Immature natural killer cell (primary cell): Measurements from ENCODE around the gene NKX2-4. TPM values are rescaled to one million over a fixed set of nuclear protein-coding genes. Genes with fewer than 3 reads are reported as not detected.
A peak's percentile ranks its signal among the peaks of the same experiment; 100 is the strongest.

Experiments used
- DNase-seq, 3 donors: peaks; one replicate each; pipeline ENCODE4 v3.0.0; 2022; ENCODE audit warnings: mixed read lengths in 1 of 3
- H3K27ac Mint-ChIP-seq, 6 donors: one replicate each; pipeline ENCODE4 v1.8.0; 2020; ENCODE audit warnings: mixed read lengths in 6 of 6, mild to moderate bottlenecking in 5 of 6, inconsistent platforms in 4 of 6, moderate library complexity in 3 of 6
- H3K27me3 Mint-ChIP-seq, 3 donors: one replicate each; pipeline ENCODE4 v1.8.0; 2020 to 2021; ENCODE audit warnings: low read depth in 3 of 3, mild to moderate bottlenecking in 3 of 3, mixed read lengths in 3 of 3, moderate library complexity in 3 of 3, inconsistent platforms in 1 of 3
- H3K36me3 Mint-ChIP-seq, 3 donors: one replicate each; pipeline ENCODE4 v1.8.0; 2020; ENCODE audit warnings: mixed read lengths in 3 of 3, inconsistent platforms in 2 of 3, mild to moderate bottlenecking in 2 of 3
- H3K4me1 Mint-ChIP-seq, 2 donors: one replicate each; pipeline ENCODE4 v1.8.0; 2020; ENCODE audit warnings: inconsistent platforms in 2 of 2, mild to moderate bottlenecking in 2 of 2, mixed read lengths in 2 of 2, moderate library complexity in 1 of 2
- H3K4me3 Mint-ChIP-seq, 5 donors: one replicate each; pipeline ENCODE4 v1.8.0; 2020; ENCODE audit warnings: mild to moderate bottlenecking in 5 of 5, mixed read lengths in 5 of 5, inconsistent platforms in 3 of 5, moderate library complexity in 3 of 5
- H3K9me3 Mint-ChIP-seq, 6 donors: one replicate each; pipeline ENCODE4 v1.8.0; 2020; ENCODE audit warnings: mild to moderate bottlenecking in 6 of 6, mixed read lengths in 6 of 6, inconsistent platforms in 4 of 6, moderate library complexity in 3 of 6
- polyA plus RNA-seq, 3 donors: library from polyadenylated mRNA; unstranded; fragments of 300-500 nt; fragmentation: Illumina TruSeq; gene quantifications; one replicate each; pipeline ENCODE4 v1.2.3, GENCODE V29; 2021

The NKX2-4 gene
- polyA plus RNA-seq, 3 donors from 2014 or later: not detected

DNA sequence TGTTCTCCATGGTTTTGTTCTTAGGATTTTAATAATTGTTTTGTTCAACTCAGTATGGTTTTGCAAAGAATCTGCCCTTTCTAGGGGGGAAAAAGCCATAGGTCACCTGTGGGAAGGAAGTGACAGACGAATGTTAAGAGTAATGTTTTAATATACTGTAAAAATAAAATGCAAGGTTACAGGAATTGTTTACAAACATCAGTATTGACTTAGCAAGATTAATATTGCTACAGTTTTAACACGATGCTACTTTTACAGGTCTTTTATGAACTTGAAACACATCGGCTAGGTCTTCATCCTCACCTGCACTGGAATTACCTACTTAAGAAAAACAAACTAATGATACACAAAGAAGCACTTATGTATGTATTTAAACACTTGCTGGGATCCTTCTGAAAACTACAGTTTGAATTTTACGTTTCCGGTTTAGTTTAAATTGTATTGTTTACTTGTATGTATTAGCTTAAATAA is 1.7 kb upstream of the NKX2-4 start:
- peaks cover 12 to 20% of the 10 kb centered on the region in 2 donors for H3K4me1 Mint-ChIP-seq
- H3K36me3 Mint-ChIP-seq: peaks cover 0 to 4% (median 0%) of the 10 kb centered on the region in 3 donors
- no peak overlapping the region for H3K27ac Mint-ChIP-seq
- H3K4me3 Mint-ChIP-seq: no peak overlapping the region
- no peak for DNase-seq
- H3K27me3 Mint-ChIP-seq: peaks cover 17 to 49% (median 34%) of the 10 kb centered on the region in 3 donors
- peaks cover 0 to 4% (median 0%) of the 10 kb centered on the region in 6 donors for H3K9me3 Mint-ChIP-seq

DNA sequence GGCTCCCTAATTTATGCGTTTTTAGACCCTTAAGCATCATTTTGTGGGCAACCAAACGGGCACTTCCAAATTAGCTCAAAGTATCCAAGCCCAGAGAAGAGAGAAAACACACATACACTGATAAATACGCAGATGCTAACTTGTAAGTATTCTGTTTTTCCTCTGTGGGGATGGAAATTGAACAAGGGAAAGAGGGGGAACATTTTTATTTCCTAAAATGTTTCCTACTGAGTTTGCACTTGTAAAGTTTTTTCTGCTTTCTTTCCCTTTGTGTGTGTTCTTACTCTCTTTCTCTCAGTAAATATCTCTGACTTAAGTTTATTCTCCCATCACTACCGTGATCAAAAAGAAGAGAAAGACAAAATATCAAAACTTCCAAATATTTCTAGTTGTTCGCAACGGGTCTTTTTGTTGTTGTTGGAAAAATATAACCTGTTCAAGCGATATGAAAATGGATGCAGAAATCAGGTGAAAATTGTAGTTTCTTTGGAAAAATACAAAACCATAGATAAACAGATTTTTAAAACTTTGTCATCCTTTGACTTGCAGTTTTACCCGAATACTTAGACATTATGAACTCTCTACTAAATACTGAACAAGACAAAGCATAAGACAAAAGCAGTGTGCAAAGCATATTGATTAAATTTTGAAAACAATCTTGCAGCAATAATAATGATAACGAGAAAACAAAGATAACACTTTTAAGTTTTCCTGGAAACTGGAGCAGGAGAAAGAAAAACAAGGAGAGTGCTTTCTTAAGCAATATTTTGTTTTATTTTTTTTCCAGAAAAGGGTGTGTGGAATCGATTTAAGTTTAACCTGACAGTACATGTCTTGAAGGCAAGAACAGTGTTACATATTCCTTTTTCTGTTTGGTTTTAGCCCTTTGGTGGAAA is 1.0 kb upstream of the NKX2-4 start:
- Mint-ChIP-seq H3K36me3 (no peaks in the 10 kb centered on the region), H3K27me3 (peaks cover 16 to 55% (median 39%) of the 10 kb centered on the region in 3 donors), H3K4me3 (peak overlapping the region; percentile 12 to 68 (median 53)), H3K4me1 (peaks cover 12 to 23% of the 10 kb centered on the region in 2 donors), H3K9me3 (peaks cover 0 to 4% (median 0%) of the 10 kb centered on the region in 6 donors), H3K27ac (peak overlapping the region in 1 of 6 donors; percentile 37)
- DNase-seq: no peak

GRCh38 chr20:21396599-21397340 is 556 bp downstream of the NKX2-4 start:
- Mint-ChIP-seq H3K4me3 (no peak overlapping the region), H3K27me3 (peaks cover 26 to 63% (median 44%) of the 10 kb centered on the region in 3 donors), H3K9me3 (peaks cover 0 to 4% (median 0%) of the 10 kb centered on the region in 6 donors), H3K27ac (no peak overlapping the region), H3K36me3 (peaks cover 0 to 5% (median 4%) of the 10 kb centered on the region in 3 donors), H3K4me1 (peaks cover 19 to 39% of the 10 kb centered on the region in 2 donors)
- no peak for DNase-seq

DNA sequence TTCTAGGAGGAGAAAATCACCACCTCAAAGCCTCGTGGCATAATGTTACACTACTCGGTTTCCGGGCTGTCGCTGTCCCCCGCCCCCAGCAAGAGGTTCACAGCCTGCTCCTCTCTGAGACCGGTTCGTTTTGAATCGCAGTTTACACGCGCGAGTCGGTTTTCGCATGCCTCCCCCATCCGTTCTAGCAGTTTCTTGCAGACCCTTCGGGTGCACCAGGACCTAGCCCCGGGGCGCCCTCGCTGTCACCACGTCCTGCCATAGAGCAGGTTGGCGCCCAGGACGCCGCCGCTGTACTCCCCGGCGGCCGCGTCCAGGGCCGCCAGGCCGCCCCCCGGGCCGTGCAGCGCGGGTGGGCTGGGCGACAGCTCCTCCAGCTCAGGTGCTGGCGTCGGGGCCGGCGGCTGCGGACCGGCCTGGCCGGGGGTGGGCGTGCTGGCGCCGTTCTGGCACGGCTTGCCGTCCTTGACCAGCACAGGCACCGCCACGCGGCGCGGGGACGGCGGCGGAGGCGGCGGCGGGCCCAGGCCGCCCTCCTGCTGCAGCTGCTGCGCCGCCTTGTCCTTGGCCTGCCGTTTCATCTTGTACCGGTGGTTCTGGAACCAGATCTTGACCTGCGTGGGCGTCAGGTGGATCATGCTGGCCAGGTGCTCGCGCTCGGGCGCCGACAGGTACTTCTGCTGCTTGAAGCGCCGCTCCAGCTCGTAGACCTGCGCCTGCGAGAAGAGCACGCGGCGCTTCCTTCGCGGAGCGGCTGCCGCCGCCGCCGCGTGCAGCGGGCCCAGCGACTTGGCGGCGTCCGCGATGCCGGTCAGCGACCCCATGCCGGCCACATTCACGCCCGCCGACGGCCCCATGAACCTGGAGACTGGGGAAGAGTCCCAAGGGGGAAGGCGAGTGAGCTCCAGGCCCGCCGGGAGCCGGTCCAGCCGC is 1.4 kb downstream of the NKX2-4 start:
- Mint-ChIP-seq H3K4me3 (peak overlapping the region; percentile 62 to 78 (median 72)), H3K9me3 (peaks cover 0 to 4% (median 0%) of the 10 kb centered on the region in 6 donors), H3K4me1 (peaks cover 21 to 48% of the 10 kb centered on the region in 2 donors), H3K27ac (peak overlapping the region in 1 of 6 donors; percentile 45), H3K36me3 (peaks cover 2 to 10% (median 7%) of the 10 kb centered on the region in 3 donors), H3K27me3 (peaks cover 29 to 59% (median 46%) of the 10 kb centered on the region in 3 donors)
- peak; percentile 25 to 36 (median 36) for DNase-seq

- DNase-seq: no peak
- H3K9me3 Mint-ChIP-seq: peaks cover 0 to 4% (median 0%) of the 10 kb centered on the region in 6 donors
- H3K4me1 Mint-ChIP-seq: peaks cover 21 to 49% of the 10 kb centered on the region in 2 donors
- H3K36me3 Mint-ChIP-seq: peaks cover 4 to 17% (median 14%) of the 10 kb centered on the region in 3 donors
- H3K27me3 Mint-ChIP-seq: peaks cover 28 to 59% (median 40%) of the 10 kb centered on the region in 3 donors
- H3K4me3 Mint-ChIP-seq: peak overlapping the region; percentile 62 to 78 (median 72)
- H3K27ac Mint-ChIP-seq: peak overlapping the region in 1 of 6 donors; percentile 45
These were observed 2.2 kb downstream of the NKX2-4 start for GRCh38 chr20:21395051-21395665.

DNA sequence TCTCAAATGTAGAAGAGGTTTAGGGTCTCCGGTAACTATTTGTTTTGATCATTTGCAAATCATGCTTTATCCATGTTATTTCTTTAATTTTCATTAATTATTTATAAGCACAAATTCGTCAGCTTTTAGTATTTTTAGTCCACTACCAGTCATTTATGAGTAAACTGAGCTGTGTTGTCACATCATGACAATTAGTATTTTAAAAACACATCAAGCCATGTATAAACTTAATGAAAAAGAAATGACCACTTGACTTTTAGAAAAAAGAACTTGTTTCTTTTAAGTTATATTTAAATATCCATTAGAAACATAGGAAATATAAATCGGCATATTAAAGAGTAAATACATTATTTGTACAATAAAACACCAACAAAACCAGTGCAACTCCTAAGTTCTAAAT is 2.8 kb downstream of the NKX2-4 start:
- Mint-ChIP-seq H3K4me3 (no peak overlapping the region), H3K27ac (no peak overlapping the region), H3K27me3 (peaks cover 28 to 54% (median 40%) of the 10 kb centered on the region in 3 donors), H3K36me3 (peaks cover 4 to 22% (median 17%) of the 10 kb centered on the region in 3 donors), H3K4me1 (peaks cover 21 to 49% of the 10 kb centered on the region in 2 donors), H3K9me3 (peaks cover 0 to 4% (median 0%) of the 10 kb centered on the region in 6 donors)
- no peak for DNase-seq

GRCh38 chr20:21393816-21394519 is 3.4 kb downstream of the NKX2-4 start:
- peaks cover 28 to 49% (median 40%) of the 10 kb centered on the region in 3 donors for H3K27me3 Mint-ChIP-seq
- peaks cover 21 to 49% of the 10 kb centered on the region in 2 donors for H3K4me1 Mint-ChIP-seq
- no peak overlapping the region for H3K4me3 Mint-ChIP-seq
- DNase-seq: no peak
- peaks cover 6 to 22% (median 19%) of the 10 kb centered on the region in 3 donors for H3K36me3 Mint-ChIP-seq
- H3K27ac Mint-ChIP-seq: no peak overlapping the region
- H3K9me3 Mint-ChIP-seq: peaks cover 0 to 4% (median 0%) of the 10 kb centered on the region in 6 donors

DNA sequence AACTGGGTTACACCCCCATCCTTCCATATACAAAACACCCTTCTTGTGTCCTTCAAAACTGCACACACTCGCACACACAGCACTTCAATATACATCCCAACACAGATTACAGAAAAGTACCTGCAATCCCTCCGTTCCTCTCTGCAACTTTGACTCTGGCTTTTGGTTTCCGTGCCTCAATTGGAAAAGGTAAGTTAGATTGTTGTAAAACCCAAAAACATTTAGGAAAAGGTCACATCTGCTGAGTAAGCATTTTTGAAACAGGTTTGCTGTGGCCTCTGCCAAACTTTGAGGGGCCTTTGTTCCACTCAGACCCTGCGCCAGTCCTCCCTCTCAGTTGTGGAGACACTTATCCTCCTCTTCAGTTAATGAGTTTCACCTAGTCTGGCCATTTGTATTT is 4.2 kb downstream of the NKX2-4 start:
- peaks cover 25 to 41% (median 36%) of the 10 kb centered on the region in 3 donors for H3K27me3 Mint-ChIP-seq

GRCh38 chr20:21391972-21392352 is 5.4 kb downstream of the NKX2-4 start:
- peaks cover 20 to 36% (median 31%) of the 10 kb centered on the region in 3 donors for H3K27me3 Mint-ChIP-seq

More for the DNA sequence above, 4.2 kb downstream of the NKX2-4 start:
- H3K4me1 Mint-ChIP-seq: peaks cover 21 to 45% of the 10 kb centered on the region in 2 donors
- peaks cover 7 to 22% (median 22%) of the 10 kb centered on the region in 3 donors for H3K36me3 Mint-ChIP-seq
- H3K4me3 Mint-ChIP-seq: peak overlapping the region in 1 of 5 donors; percentile 5
- no peak overlapping the region for H3K27ac Mint-ChIP-seq
- DNase-seq: no peak
- peaks cover 0 to 4% (median 0%) of the 10 kb centered on the region in 6 donors for H3K9me3 Mint-ChIP-seq

GRCh38 chr20:21391185-21391971 is 5.9 kb downstream of the NKX2-4 start:
- no peak overlapping the region for H3K27ac Mint-ChIP-seq
- peak overlapping the region in 1 of 5 donors; percentile 33 for H3K4me3 Mint-ChIP-seq
- H3K4me1 Mint-ChIP-seq: peaks cover 16 to 37% of the 10 kb centered on the region in 2 donors
- peaks cover 0 to 4% (median 0%) of the 10 kb centered on the region in 6 donors for H3K9me3 Mint-ChIP-seq
- DNase-seq: no peak
- peaks cover 20 to 36% (median 31%) of the 10 kb centered on the region in 3 donors for H3K27me3 Mint-ChIP-seq
- H3K36me3 Mint-ChIP-seq: peaks cover 16 to 39% (median 32%) of the 10 kb centered on the region in 3 donors

More at GRCh38 chr20:21391972-21392352, 5.4 kb downstream of the NKX2-4 start:
- no peak overlapping the region for H3K27ac Mint-ChIP-seq
- H3K4me1 Mint-ChIP-seq: peaks cover 16 to 37% of the 10 kb centered on the region in 2 donors
- no peak for DNase-seq
- peaks cover 0 to 4% (median 0%) of the 10 kb centered on the region in 6 donors for H3K9me3 Mint-ChIP-seq
- H3K36me3 Mint-ChIP-seq: peaks cover 16 to 33% (median 31%) of the 10 kb centered on the region in 3 donors
- H3K4me3 Mint-ChIP-seq: peak overlapping the region in 1 of 5 donors; percentile 33

- Mint-ChIP-seq H3K4me1 (peaks cover 16 to 36% of the 10 kb centered on the region in 2 donors), H3K9me3 (peaks cover 0 to 4% (median 0%) of the 10 kb centered on the region in 6 donors), H3K27me3 (peaks cover 20 to 36% (median 31%) of the 10 kb centered on the region in 3 donors), H3K27ac (no peak overlapping the region), H3K4me3 (no peak overlapping the region), H3K36me3 (peaks cover 16 to 39% (median 32%) of the 10 kb centered on the region in 3 donors)
- DNase-seq: no peak
These were observed 6.6 kb downstream of the NKX2-4 start for GRCh38 chr20:21390768-21391167.
